Measurements from ENCODE around the gene GRIN3B.

GRIN3B gene

GRCh38 chr19:1049800-1050199 lies 49.6 kb downstream of the GRIN3B start:
- no peaks in the 10 kb centered on the region for H3K9me3 ChIP-seq (ENCODE audit: control insufficient read depth, low read length)
- H3K79me2 ChIP-seq, result no peaks in the 10 kb centered on the region
- no peaks in the 10 kb centered on the region for H3K4me1 ChIP-seq
- no peaks in the 10 kb centered on the region for H3K36me3 ChIP-seq (ENCODE audit: control insufficient read depth, insufficient read depth, low read length)
- no peak overlapping the region for H3K9ac ChIP-seq
- no peak for TF ChIP-seq CTCF (IDR thresholded peaks at IDR 0.05)
- H3K4me2 ChIP-seq (ENCODE audit: low read length), result no peak overlapping the region
- H3K27ac ChIP-seq, result no peak overlapping the region
- H2AFZ ChIP-seq, result no peak overlapping the region
- no peak overlapping the region for H3K4me3 ChIP-seq (ENCODE audit: low read depth, low read length)
- no peaks in the 10 kb centered on the region for H3K27me3 ChIP-seq (ENCODE audit: control insufficient read depth, insufficient read depth, low read length)

GRCh38 chr19:1050989-1051788 lies 51.0 kb downstream of the GRIN3B start:
- Histone ChIP-seq H2AFZ (no peak overlapping the region), H3K4me1 (no peaks in the 10 kb centered on the region), H3K79me2 (no peaks in the 10 kb centered on the region), H3K36me3 (ENCODE audit: control insufficient read depth, insufficient read depth, low read length) (no peaks in the 10 kb centered on the region), H3K9me3 (ENCODE audit: control insufficient read depth, low read length) (no peaks in the 10 kb centered on the region), H3K27me3 (ENCODE audit: control insufficient read depth, insufficient read depth, low read length) (no peaks in the 10 kb centered on the region), H3K9ac (no peak overlapping the region), H3K4me2 (ENCODE audit: low read length) (no peak overlapping the region), H3K27ac (no peak overlapping the region), H3K4me3 (ENCODE audit: low read depth, low read length) (no peak overlapping the region)
- no peak for TF ChIP-seq CTCF (IDR thresholded peaks at IDR 0.05)

- H3K4me2 ChIP-seq (ENCODE audit: low read length), result no peak overlapping the region
- no peaks in the 10 kb centered on the region for H3K4me1 ChIP-seq
- no peak overlapping the region for H3K9ac ChIP-seq
- no peak for TF ChIP-seq CTCF (IDR thresholded peaks at IDR 0.05)
- no peaks in the 10 kb centered on the region for H3K9me3 ChIP-seq (ENCODE audit: control insufficient read depth, low read length)
- no peak overlapping the region for H3K27ac ChIP-seq
- no peak overlapping the region for H3K4me3 ChIP-seq (ENCODE audit: low read depth, low read length)
- H3K27me3 ChIP-seq (ENCODE audit: control insufficient read depth, insufficient read depth, low read length), result no peaks in the 10 kb centered on the region
- no peaks in the 10 kb centered on the region for H3K79me2 ChIP-seq
- H3K36me3 ChIP-seq (ENCODE audit: control insufficient read depth, insufficient read depth, low read length), result no peaks in the 10 kb centered on the region
- no peak overlapping the region for H2AFZ ChIP-seq
Observed at GRCh38 chr19:1051791-1052190, 51.6 kb downstream of the GRIN3B start.

- no peak overlapping the region for H3K9ac ChIP-seq
- no peaks in the 10 kb centered on the region for H3K9me3 ChIP-seq (ENCODE audit: control insufficient read depth, low read length)
- H2AFZ ChIP-seq, result no peak overlapping the region
- no peaks in the 10 kb centered on the region for H3K27me3 ChIP-seq (ENCODE audit: control insufficient read depth, insufficient read depth, low read length)
- H3K79me2 ChIP-seq, result no peaks in the 10 kb centered on the region
- H3K4me2 ChIP-seq (ENCODE audit: low read length), result no peak overlapping the region
- no peak overlapping the region for H3K27ac ChIP-seq
- no peaks in the 10 kb centered on the region for H3K4me1 ChIP-seq
- no peaks in the 10 kb centered on the region for H3K36me3 ChIP-seq (ENCODE audit: control insufficient read depth, insufficient read depth, low read length)
- no peak for TF ChIP-seq CTCF (IDR thresholded peaks at IDR 0.05)
- no peak overlapping the region for H3K4me3 ChIP-seq (ENCODE audit: low read depth, low read length)
Observed at GRCh38 chr19:1052349-1052975, 52.2 kb downstream of the GRIN3B start.

Measured in parathyroid adenoma (tissue), 2 donors.